HepG2 (cell line): ENCODE measurements around the gene NOTCH4.
"Not testable (repeated sequence)": the region's sequence is repeated elsewhere in the genome, so short reads cannot be mapped to it uniquely, and the experiment has no call there.

Source experiments
- JUN ChIP-seq: sonication (generic); formaldehyde crosslinking; IDR thresholded peaks from 2 replicates; pipeline ENCODE4 v1.4.0; 2020; ENCODE audit warnings: mild to moderate bottlenecking, missing genetic modification reagents
- ZC3H4 ChIP-seq: sonication (generic); formaldehyde crosslinking; IDR thresholded peaks from 2 replicates; pipeline ENCODE4 v1.4.0; 2020; ENCODE audit warnings: missing genetic modification reagents, borderline replicate concordance
- ZNF143 ChIP-seq: sonication (generic); formaldehyde crosslinking; IDR thresholded peaks from 2 replicates; pipeline ENCODE4 v1.4.0; 2020; ENCODE audit warnings: missing genetic modification reagents
- ZNF263 ChIP-seq: sonication (generic); formaldehyde crosslinking; IDR thresholded peaks from 2 replicates; pipeline ENCODE4 v1.4.0; 2020; ENCODE audit warnings: missing genetic modification reagents
- ZNF431 ChIP-seq: sonication (generic); formaldehyde crosslinking; IDR thresholded peaks from 2 replicates; pipeline ENCODE4 v1.9.0; 2022; ENCODE audit warnings: missing genetic modification reagents, low read depth, mild to moderate bottlenecking, borderline replicate concordance
- ZNF776 ChIP-seq: sonication (generic); formaldehyde crosslinking; IDR thresholded peaks from 2 replicates; pipeline ENCODE4 v1.4.0; 2020; ENCODE audit warnings: mild to moderate bottlenecking, missing genetic modification reagents
- TF ChIP-seq, protein P1 (sequence below): sonication (generic); formaldehyde crosslinking; IDR thresholded peaks from 2 replicates; pipeline ENCODE4 v1.5.0; 2020; ENCODE audit warnings: mild to moderate bottlenecking, missing genetic modification reagents, moderate library complexity

DNA sequence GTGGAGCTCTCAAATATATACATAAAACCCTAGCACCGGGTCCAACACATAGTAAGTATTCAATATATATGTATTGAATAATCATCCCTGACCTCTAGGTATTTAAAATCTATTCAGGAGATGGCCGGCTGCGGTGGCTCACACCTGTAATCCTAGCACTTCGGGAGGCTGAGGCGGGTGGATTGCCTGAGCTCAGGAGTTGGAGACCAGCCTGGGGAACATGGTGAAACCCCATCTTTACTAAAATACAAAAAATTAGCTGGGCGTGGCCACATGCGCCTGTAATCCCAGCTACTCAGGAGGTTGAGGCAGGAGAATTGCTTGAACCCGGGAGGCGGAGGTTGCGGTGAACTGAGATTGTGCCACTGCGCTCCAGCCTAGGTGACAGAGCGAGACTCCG, 30.8 kb downstream of the NOTCH4 start:
- not testable (repeated sequence) for TF ChIP-seq JUN (CRISPR knock-in tag); ZNF776 (CRISPR knock-in tag); ZNF431 (CRISPR knock-in tag); ZC3H4; ZNF263; ZNF143
- TF ChIP-seq, protein P1, sequence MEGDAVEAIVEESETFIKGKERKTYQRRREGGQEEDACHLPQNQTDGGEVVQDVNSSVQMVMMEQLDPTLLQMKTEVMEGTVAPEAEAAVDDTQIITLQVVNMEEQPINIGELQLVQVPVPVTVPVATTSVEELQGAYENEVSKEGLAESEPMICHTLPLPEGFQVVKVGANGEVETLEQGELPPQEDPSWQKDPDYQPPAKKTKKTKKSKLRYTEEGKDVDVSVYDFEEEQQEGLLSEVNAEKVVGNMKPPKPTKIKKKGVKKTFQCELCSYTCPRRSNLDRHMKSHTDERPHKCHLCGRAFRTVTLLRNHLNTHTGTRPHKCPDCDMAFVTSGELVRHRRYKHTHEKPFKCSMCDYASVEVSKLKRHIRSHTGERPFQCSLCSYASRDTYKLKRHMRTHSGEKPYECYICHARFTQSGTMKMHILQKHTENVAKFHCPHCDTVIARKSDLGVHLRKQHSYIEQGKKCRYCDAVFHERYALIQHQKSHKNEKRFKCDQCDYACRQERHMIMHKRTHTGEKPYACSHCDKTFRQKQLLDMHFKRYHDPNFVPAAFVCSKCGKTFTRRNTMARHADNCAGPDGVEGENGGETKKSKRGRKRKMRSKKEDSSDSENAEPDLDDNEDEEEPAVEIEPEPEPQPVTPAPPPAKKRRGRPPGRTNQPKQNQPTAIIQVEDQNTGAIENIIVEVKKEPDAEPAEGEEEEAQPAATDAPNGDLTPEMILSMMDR: not testable (repeated sequence)
